ENCODE results near the gene WHRN. TPM values are rescaled to one million over a fixed set of nuclear protein-coding genes. Genes with fewer than 3 reads are reported as not detected.

The WHRN gene
- total RNA-seq, 1 experiment from 2014 or later = 9.4 TPM

DNA sequence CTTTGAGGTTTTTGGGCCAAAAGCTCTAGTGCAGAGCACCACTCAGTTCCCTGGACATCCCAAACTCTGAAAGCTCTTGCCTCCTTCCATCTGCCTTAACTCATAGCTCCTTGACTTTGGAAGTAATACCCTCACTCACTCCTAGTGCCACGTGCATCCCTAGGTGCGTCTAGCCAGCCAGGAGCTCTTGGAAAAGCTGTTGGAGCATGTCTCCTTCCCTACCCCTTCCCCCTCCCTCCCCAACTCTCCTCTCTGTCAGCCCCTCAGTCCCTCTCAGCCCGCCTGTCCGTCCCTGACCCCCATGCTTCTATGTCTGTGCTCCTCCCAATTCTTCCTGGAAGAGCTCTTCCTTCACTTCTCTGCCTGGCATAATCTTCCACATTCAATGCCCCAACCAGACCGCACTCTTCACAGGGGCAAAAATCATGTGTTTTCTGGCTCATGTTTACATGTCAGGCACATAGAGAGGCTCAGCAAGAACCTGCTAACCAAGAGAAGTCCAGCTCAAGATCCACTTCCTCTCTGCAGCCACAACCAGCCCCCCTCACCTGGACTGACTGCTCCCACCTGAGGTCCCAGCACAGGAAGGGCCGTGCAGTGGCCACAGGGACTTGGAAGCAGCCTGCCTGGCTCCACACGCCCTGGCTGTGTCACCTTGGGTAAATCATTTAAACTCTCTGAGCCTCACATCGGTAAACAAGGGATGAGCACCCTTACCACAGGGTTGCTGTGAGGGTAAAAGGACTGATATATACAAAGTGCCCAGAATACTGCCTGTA is 58.4 kb downstream of the WHRN start:
- Mint-ChIP-seq H3K36me3 (ENCODE audit: insufficient read depth, unreplicated experiment) (no peaks in the 10 kb centered on the region), H3K27ac (ENCODE audit: low read depth, unreplicated experiment) (no peak overlapping the region), H3K9me3 (ENCODE audit: unreplicated experiment) (no peaks in the 10 kb centered on the region), H3K27me3 (ENCODE audit: insufficient read depth, unreplicated experiment) (no peaks in the 10 kb centered on the region), H3K4me3 (ENCODE audit: unreplicated experiment) (no peak overlapping the region), H3K4me1 (ENCODE audit: insufficient read depth, unreplicated experiment) (peaks cover 17% of the 10 kb centered on the region)
- ChIA-PET CTCF (interaction anchor here (0.6 to 2.0 kb wide), 6 partner anchors 12 to 777 kb away, joined by 3 to 9 read pairs (median 4); no protein-coding TSS in a partner anchor), POLR2A (interaction anchor here (1.4 to 1.5 kb wide), 2 partner anchors 38 to 57 kb away, joined by 3 read pairs; no protein-coding TSS in a partner anchor)
- no TSS peak for BruUV-seq (replicated peaks)
- intact Hi-C loops (cut with micrococcal nuclease) = no loop called here
- TF ChIP-seq, protein P1, sequence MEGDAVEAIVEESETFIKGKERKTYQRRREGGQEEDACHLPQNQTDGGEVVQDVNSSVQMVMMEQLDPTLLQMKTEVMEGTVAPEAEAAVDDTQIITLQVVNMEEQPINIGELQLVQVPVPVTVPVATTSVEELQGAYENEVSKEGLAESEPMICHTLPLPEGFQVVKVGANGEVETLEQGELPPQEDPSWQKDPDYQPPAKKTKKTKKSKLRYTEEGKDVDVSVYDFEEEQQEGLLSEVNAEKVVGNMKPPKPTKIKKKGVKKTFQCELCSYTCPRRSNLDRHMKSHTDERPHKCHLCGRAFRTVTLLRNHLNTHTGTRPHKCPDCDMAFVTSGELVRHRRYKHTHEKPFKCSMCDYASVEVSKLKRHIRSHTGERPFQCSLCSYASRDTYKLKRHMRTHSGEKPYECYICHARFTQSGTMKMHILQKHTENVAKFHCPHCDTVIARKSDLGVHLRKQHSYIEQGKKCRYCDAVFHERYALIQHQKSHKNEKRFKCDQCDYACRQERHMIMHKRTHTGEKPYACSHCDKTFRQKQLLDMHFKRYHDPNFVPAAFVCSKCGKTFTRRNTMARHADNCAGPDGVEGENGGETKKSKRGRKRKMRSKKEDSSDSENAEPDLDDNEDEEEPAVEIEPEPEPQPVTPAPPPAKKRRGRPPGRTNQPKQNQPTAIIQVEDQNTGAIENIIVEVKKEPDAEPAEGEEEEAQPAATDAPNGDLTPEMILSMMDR (IDR thresholded peaks at IDR 0.05; ENCODE audit: unreplicated experiment) = no peak
- DNase-seq (ENCODE audit: unreplicated experiment) = no peak

DNA sequence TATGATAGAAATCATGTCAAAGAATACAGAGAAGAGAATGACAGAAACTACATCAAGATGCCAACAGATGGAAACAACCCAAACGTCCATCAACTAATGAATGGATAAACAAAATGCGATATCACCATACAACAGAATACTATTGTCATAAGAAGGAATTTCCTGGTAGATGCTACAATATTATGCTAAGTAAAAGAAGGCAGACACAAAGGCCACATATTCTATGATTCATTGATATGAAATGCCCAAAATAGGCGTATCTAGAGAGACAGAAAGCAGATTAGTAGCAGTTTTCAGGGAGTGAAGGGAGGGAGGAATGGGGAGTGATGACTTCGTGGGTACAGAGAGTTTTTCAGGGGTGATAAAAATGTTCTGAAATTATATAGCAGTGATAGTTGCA is 59.2 kb downstream of the WHRN start:
- TF ChIP-seq, protein P1 (IDR thresholded peaks at IDR 0.05; ENCODE audit: unreplicated experiment) = no peak
- no peak for DNase-seq (ENCODE audit: unreplicated experiment)
- H3K36me3 Mint-ChIP-seq (ENCODE audit: insufficient read depth, unreplicated experiment) = no peaks in the 10 kb centered on the region
- H3K9me3 Mint-ChIP-seq (ENCODE audit: unreplicated experiment) = no peaks in the 10 kb centered on the region
- CTCF ChIA-PET = interaction anchor here (0.6 to 2.0 kb wide), 4 partner anchors 11 to 777 kb away, joined by 3 to 9 read pairs (median 4); no protein-coding TSS in a partner anchor
- no peaks in the 10 kb centered on the region for H3K27me3 Mint-ChIP-seq (ENCODE audit: insufficient read depth, unreplicated experiment)
- peaks cover 17% of the 10 kb centered on the region for H3K4me1 Mint-ChIP-seq (ENCODE audit: insufficient read depth, unreplicated experiment)
- POLR2A ChIA-PET = interaction anchor here (1.4 to 1.5 kb wide), 2 partner anchors 39 to 58 kb away, joined by 3 read pairs; no protein-coding TSS in a partner anchor
- H3K4me3 Mint-ChIP-seq (ENCODE audit: unreplicated experiment) = no peak overlapping the region
- intact Hi-C loops (cut with micrococcal nuclease) = no loop called here
- no TSS peak for BruUV-seq (replicated peaks)
- H3K27ac Mint-ChIP-seq (ENCODE audit: low read depth, unreplicated experiment) = peak overlapping the region; percentile 75

DNA sequence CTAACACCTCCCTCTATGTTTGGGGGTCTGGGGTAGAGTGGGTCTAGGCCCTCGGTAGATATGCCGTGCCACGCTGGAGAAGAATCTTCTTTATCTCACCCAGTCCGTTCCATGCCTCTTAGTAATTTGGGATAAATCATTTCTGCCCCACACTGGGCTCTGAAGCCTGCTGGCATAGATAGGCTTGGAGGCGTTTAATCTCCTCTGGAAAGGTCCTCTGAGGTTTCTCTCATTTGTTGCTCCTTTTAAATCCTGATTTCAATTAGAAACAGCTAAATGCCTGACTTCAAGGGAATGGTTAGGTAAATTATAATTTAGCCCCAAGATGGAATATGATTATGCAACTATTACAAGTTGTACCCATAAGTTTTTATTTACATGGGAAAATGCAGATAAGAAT is 59.7 kb downstream of the WHRN start:
- no peak for DNase-seq (ENCODE audit: unreplicated experiment)
- ChIA-PET POLR2A (interaction anchor here (1.4 kb wide), 1 partner anchor 39 kb away, joined by 3 read pairs; no protein-coding TSS in a partner anchor), CTCF (interaction anchor here (1.6 to 2.0 kb wide), 2 partner anchors 11 to 62 kb away, joined by 3 to 9 read pairs; no protein-coding TSS in a partner anchor)
- Mint-ChIP-seq H3K27ac (ENCODE audit: low read depth, unreplicated experiment) (peak overlapping the region; percentile 75), H3K4me1 (ENCODE audit: insufficient read depth, unreplicated experiment) (peaks cover 17% of the 10 kb centered on the region), H3K4me3 (ENCODE audit: unreplicated experiment) (no peak overlapping the region), H3K36me3 (ENCODE audit: insufficient read depth, unreplicated experiment) (peaks cover under 1% of the 10 kb centered on the region), H3K9me3 (ENCODE audit: unreplicated experiment) (no peaks in the 10 kb centered on the region), H3K27me3 (ENCODE audit: insufficient read depth, unreplicated experiment) (no peaks in the 10 kb centered on the region)
- TF ChIP-seq, protein P1 (IDR thresholded peaks at IDR 0.05; ENCODE audit: unreplicated experiment) = no peak
- BruUV-seq (replicated peaks) = no TSS peak
- intact Hi-C loops (cut with micrococcal nuclease) = no loop called here

DNA sequence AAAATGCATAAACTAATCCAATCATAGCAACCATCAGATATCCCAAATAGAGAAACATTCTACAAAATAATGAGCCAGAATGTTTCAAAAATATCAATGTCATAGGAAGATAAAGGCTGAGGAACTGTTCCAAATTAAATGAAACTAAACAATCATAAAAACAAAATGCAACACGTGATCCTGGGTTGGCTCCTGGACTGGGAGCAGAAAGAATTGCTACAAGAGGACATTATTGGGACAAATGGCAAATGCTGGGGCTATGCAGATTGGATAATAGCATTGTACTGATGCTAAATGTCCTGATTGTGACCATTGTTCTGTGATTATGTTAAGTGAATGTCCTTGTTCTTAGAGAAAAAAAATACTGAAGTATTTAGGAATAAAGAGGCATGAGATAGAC is 63.3 kb downstream of the WHRN start:
- Mint-ChIP-seq H3K27me3 (ENCODE audit: insufficient read depth, unreplicated experiment) (no peaks in the 10 kb centered on the region), H3K9me3 (ENCODE audit: unreplicated experiment) (no peaks in the 10 kb centered on the region), H3K4me3 (ENCODE audit: unreplicated experiment) (no peak overlapping the region), H3K27ac (ENCODE audit: low read depth, unreplicated experiment) (no peak overlapping the region), H3K36me3 (ENCODE audit: insufficient read depth, unreplicated experiment) (peaks cover 5% of the 10 kb centered on the region), H3K4me1 (ENCODE audit: insufficient read depth, unreplicated experiment) (peaks cover 15% of the 10 kb centered on the region)
- DNase-seq (ENCODE audit: unreplicated experiment) = no peak
- intact Hi-C loops (cut with micrococcal nuclease) = no loop called here
- ChIA-PET CTCF (interaction anchor here (1.2 to 3.6 kb wide), 2 partner anchors 36 to 212 kb away, joined by 3 to 24 read pairs; no protein-coding TSS in a partner anchor), POLR2A (no interaction called here)
- TF ChIP-seq, protein P1 (IDR thresholded peaks at IDR 0.05; ENCODE audit: unreplicated experiment) = no peak
- BruUV-seq (replicated peaks) = no TSS peak

Measured in MCF 10A (cell line).